ENCODE results near the gene CYLD. TPM values are rescaled to one million over a fixed set of nuclear protein-coding genes. Genes with fewer than 3 reads are reported as not detected.

Gene CYLD
- total and polyA plus RNA-seq, 2 donors (not counting 1 experiment from before 2014, with no cell fraction given), result 30.0 to 160 TPM

GRCh38 chr16:50718061-50718760 is 23.7 kb upstream of the CYLD start:
- Mint-ChIP-seq H3K27ac (no peak overlapping the region), H3K27me3 (no peaks in the 10 kb centered on the region)
- ATAC-seq (ENCODE audit: low read depth), result no peak

More at GRCh38 chr16:50718061-50718760, 23.7 kb upstream of the CYLD start:
- peaks cover 2% of the 10 kb centered on the region for H3K4me1 Mint-ChIP-seq
- peaks cover 1% of the 10 kb centered on the region for H3K9me3 Mint-ChIP-seq (ENCODE audit: insufficient read depth)
- Histone ChIP-seq H3K4me3 (ENCODE audit: control extremely low read depth in 1 of 5, extremely low read depth in 1 of 5, insufficient read depth in 1 of 5, low read depth in 2 of 5, low read length in 4 of 5) (no peak overlapping the region), H3K4me1 (ENCODE audit: control insufficient read depth in 2 of 2, insufficient read depth in 2 of 2, low read length in 2 of 2) (peaks cover 0 to 4% of the 10 kb centered on the region in 2 donors), H3K4me2 (replicated peaks; ENCODE audit: low read depth, low read length, poor library complexity, severe bottlenecking) (no peak overlapping the region), H3K9me3 (ENCODE audit: control extremely low read depth in 1 of 3, control insufficient read depth in 2 of 3, insufficient read depth in 1 of 3, low read length in 2 of 3) (peaks cover 0 to 5% (median 0%) of the 10 kb centered on the region in 3 donors), H3K36me3 (replicated peaks in 1 of 2; ENCODE audit: control extremely low read depth in 1 of 2, control insufficient read depth in 1 of 2, extremely low read depth in 1 of 2, insufficient read depth in 2 of 2, low read length in 1 of 2) (no peaks in the 10 kb centered on the region), H3K27me3 (replicated peaks in 1 of 4; ENCODE audit: control extremely low read depth in 1 of 4, control insufficient read depth in 3 of 4, insufficient read depth in 4 of 4, low read length in 3 of 4) (no peaks in the 10 kb centered on the region), H2AFZ (ENCODE audit: insufficient read depth, low read depth, low read length, poor library complexity, severe bottlenecking) (no peak overlapping the region), H4K20me1 (ENCODE audit: control insufficient read depth, insufficient read depth, low read length, poor library complexity, severe bottlenecking) (no peaks in the 10 kb centered on the region), H3K79me2 (ENCODE audit: control insufficient read depth, insufficient read depth, low read length) (no peaks in the 10 kb centered on the region), H3K27ac (ENCODE audit: low read length in 2 of 2) (no peak overlapping the region), H3K9ac (ENCODE audit: low read length) (no peak overlapping the region)
- intact Hi-C loops (cut with micrococcal nuclease), result no loop called here
- TF ChIP-seq CTCF (IDR thresholded peaks at IDR 0.05) (no peak), EZH2 (IDR thresholded peaks at IDR 0.05; ENCODE audit: borderline replicate concordance, insufficient read depth, low read depth, low read length, poor library complexity, severe bottlenecking) (no peak)
- H3K4me3 Mint-ChIP-seq, result no peak overlapping the region
- ChIA-PET POLR2A (no interaction called here), CTCF (no interaction called here)
- no peak for DNase-seq
- 95% methylated on average over 13 of the region's 16 CpGs for WGBS (ENCODE audit: insufficient coverage)
